SK-N-SH (cell line): ENCODE measurements around the gene TRIM67.
"Not testable (repeated sequence)": the region's sequence is repeated elsewhere in the genome, so short reads cannot be mapped to it uniquely, and the experiment has no call there.

ENCODE experiments used
- CTCF ChIP-seq: fragments of 200-600 bp; sonication (generic); IDR thresholded peaks from 2 replicates; pipeline ENCODE4 v1.6.1; 2017; ENCODE audit warnings: antibody characterized with exemption, mild to moderate bottlenecking, moderate library complexity
- GATA2 ChIP-seq: sonication (generic); formaldehyde crosslinking; IDR thresholded peaks from 2 replicates; pipeline ENCODE4 v1.5.0; 2020; ENCODE audit warnings: mild to moderate bottlenecking, missing genetic modification reagents
- JUND ChIP-seq: IDR thresholded peaks from 2 replicates; pipeline ENCODE4 v1.4.0; 2012
- POLR2AphosphoS5 ChIP-seq: IDR thresholded peaks from 2 replicates; pipeline ENCODE4 v1.6.1; 2012; ENCODE audit warnings: low read depth, low read length
- RAD21 ChIP-seq: IDR thresholded peaks from 2 replicates; pipeline ENCODE4 v1.6.1; 2012; ENCODE audit warnings: mild to moderate bottlenecking, low read length
- SIN3A ChIP-seq: IDR thresholded peaks from 2 replicates; pipeline ENCODE4 v1.6.1; 2012; ENCODE audit warnings: low read depth, mild to moderate bottlenecking, low read length, moderate library complexity, borderline replicate concordance
- SMC3 ChIP-seq: IDR thresholded peaks from 2 replicates; pipeline ENCODE4 v1.6.1; 2012; ENCODE audit warnings: low read depth, low read length, improper control_type of control experiment
- TEAD4 ChIP-seq: IDR thresholded peaks from 2 replicates; pipeline ENCODE4 v1.4.0; 2012; ENCODE audit warnings: mild to moderate bottlenecking, borderline replicate concordance; ENCODE audit not compliant: insufficient read depth
- USF1 ChIP-seq: IDR thresholded peaks from 2 replicates; pipeline ENCODE4 v1.4.0; 2012; ENCODE audit warnings: low read depth, borderline replicate concordance

- not testable (repeated sequence) for TF ChIP-seq CTCF; SIN3A; POLR2AphosphoS5; USF1; SMC3; TEAD4; RAD21; GATA2 (CRISPR knock-in tag); JUND
These were observed 34.8 kb upstream of the TRIM67 start for GRCh38 chr1:231127106-231127505.
